RPMI7951 (cell line): ENCODE data around the gene TNFRSF11A. TPM values are rescaled to one million over a fixed set of nuclear protein-coding genes. Genes with fewer than 3 reads are reported as not detected.

ENCODE experiments used
- DNase-seq: peaks from one replicate; pipeline ENCODE4 v3.0.0-alpha.2; 2012; ENCODE audit warnings: low read depth
- total RNA-seq: library from RNA; depleted of rRNA; stranded (reverse); fragments of >200 nt; shearing (Covaris generic); gene quantifications from 2 replicates; pipeline ENCODE4 v1.2.3, GENCODE V29; 2014; rRNA removed

TNFRSF11A gene
- total RNA-seq: 0.10 and 0.36 TPM in 2 replicates

DNA sequence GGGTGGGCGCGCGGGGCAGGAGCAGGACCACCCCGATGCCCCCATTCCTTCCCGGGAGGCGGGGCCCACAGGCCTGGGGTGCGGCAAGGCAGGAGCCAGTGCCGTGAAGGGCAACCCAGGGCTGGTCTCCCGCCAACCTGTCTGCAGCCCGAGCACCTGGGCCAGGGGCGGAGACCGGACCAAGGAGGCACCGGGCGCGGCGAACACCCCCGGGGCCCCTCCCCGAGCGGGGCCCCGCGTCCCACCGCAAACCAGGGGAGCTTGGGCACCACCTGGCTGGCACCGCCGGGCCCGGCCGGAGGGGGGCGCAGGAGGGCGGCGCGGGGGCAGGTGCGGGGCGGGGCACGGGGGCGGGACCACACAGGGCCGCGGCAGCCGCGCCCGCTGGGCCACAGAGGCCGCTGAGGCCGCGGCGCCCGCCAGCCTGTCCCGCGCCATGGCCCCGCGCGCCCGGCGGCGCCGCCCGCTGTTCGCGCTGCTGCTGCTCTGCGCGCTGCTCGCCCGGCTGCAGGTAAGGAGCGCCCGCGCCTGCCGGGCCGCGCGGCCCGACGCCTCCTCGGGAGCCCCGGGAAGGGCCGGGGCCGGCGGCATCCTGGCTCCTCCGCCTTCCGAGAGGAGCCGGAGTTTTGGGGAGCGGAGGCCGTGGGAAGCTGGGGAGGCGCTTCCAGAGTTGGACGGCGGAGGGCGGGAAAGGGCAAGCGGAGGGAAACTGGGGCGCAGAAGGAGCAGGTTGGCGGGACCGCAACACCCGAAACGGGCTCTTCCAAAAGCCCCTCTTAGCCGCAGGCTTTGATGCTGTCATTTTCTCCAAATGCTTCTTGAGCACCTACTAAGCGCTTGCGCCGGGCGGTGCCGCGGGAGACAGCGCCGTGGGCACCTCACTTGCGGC, at the start of gene TNFRSF11A:
TSS of gene TNFRSF11A (plus strand) at position 394 of the 889 bp plus-strand sequence. CDS start at position 437, 43 bp downstream.
- DNase-seq: no peak

DNA sequence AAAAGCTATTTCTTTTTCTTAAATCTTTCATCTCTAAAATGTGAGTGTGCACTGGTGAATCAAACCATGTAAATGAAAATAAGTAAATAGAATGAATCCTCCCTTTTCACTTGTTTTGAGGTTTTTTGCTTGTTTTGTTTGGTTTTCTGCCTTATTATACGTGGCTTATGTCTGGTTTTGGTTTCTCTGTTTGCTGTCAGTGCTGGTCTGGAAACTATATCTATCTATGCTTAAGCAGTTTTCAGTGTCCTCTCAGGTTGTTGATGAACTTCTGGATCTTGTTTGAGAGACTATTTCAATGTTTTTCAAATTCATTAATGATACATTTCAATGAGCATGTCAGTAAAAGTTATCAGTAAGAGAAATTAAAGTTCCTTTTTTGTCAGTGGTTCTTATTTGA, 48.1 kb upstream of the TNFRSF11A start:
- DNase-seq: no peak

GRCh38 chr18:62279561-62279960, 45.5 kb upstream of the TNFRSF11A start:
- no peak for DNase-seq

GRCh38 chr18:62280058-62280457, 45.1 kb upstream of the TNFRSF11A start:
- no peak for DNase-seq

DNA sequence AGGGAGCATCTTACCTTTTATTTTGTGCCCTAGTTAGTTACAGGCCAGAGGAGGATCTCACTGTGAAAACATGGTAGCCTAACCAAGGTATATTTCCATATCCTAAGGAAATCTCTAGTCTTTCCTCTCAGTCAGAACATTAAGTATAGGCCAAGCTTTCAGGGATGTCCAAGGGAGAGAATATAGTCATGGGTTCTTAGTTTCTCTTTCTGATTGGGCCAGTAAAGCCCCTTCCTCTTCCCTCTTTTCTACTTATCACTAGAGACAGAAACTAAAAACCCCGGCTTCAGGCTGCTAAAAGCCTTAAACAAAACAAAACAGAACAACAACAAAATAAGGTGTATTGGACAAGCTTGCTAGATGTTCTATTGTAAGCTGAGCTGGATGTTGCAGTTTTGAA, 44.3 kb upstream of the TNFRSF11A start:
- no peak for DNase-seq

DNA sequence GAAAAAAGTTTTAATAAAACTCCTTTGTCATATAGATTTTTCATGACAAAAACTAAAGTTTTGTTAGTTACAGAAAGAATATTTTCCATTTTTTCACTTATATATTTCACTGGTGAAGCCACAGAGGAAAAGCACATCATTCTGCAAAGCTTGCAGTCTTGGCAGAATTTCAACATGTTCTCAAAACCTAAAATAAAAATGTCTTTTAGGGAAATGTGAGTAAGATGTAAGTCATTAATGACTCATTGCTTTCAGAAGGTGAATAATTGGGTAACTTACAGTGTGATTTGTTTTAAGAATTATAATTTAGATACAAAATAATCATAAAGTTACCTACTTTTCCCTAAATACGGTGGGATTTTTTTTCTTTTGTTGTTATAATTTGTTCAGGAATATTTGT, 43.4 kb upstream of the TNFRSF11A start:
- peak; percentile 69 for DNase-seq

GRCh38 chr18:62282188-62282629, 42.9 kb upstream of the TNFRSF11A start:
- DNase-seq: peak; percentile 51

- DNase-seq: no peak
These were observed 40.5 kb upstream of the TNFRSF11A start for GRCh38 chr18:62284637-62285036.

- no peak for DNase-seq
These were observed 39.8 kb upstream of the TNFRSF11A start for GRCh38 chr18:62285281-62285680.

DNA sequence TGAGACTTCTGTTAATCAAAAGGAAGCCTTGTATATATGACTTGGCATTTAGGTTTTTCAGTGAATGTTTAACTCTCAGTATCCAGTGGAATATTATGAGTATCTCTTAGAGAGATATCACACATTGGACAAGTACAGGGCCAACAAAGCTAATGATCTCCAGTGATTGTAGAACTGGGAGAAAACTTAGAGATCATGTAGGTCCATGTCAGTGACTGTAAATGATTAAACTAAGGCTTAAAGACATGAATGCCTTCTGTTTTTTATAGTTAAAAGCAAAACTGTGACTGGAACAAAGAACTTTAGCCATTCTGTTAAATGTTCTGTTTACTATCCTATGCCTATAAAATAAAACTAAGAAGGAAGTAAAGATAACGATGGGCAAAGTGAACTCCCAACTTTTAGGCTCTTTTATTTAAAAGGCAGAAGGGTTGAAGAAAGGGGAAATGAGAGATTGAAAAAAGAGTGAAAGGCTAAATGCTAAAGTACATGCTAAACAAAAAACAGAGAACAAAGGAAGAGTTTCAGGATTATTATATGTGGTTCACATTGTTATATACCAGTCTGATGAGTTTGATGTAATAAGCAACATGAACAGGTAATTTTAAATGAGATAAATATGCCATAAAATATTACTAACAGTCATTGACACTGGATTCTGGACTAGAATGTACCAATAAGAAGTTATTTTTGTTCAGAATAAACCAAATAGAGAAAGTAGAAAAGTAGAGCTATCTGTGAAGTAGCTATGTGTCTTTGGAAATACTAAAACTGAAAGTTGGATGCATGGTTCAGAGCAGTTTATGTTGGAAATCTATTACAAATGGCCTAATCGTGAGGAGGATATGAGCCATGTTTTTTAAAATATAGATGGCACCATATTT, 37.1 kb upstream of the TNFRSF11A start:
- DNase-seq: no peak

DNA sequence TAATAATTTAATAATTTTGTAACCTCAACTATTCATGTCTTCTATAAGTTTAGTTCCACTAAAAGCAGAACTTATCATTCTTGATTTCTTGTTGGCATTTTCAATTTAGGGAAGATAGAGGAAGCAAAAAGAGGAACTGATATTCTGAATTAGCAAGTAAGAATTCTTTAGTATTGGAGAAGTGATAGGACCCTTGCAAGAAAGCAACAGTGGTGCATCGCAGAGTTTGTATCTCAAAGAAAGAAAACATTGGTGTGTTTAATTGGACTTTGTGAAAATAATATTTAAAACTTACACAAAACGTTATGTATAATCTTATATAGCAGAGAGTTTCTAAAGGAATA, 36.5 kb upstream of the TNFRSF11A start:
- DNase-seq: no peak

- DNase-seq: no peak
These were observed 36.1 kb upstream of the TNFRSF11A start for GRCh38 chr18:62289047-62289446.

GRCh38 chr18:62294073-62294472, 31.0 kb upstream of the TNFRSF11A start:
- no peak for DNase-seq

- no peak for DNase-seq
These were observed 24.6 kb upstream of the TNFRSF11A start for GRCh38 chr18:62300359-62300963.

DNA sequence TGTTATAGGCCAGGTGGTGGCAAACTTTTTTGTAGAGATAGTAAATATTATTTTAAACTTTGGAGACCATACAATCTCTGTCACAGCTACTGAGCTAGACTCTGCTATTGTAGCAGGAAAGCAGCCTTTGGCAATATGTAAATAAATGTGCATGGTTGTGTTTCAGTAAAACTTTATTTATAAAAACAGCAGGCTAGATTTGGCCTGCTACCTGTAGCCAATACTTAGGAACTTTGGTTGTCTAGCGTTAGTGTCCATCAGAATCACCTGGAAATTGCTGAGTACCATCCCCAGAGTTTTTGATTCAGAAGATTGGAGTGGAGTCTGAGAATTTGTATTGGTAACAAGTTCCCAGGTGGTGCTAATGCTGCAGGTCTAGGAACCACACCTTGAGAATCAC, 23.8 kb upstream of the TNFRSF11A start:
- no peak for DNase-seq

DNA sequence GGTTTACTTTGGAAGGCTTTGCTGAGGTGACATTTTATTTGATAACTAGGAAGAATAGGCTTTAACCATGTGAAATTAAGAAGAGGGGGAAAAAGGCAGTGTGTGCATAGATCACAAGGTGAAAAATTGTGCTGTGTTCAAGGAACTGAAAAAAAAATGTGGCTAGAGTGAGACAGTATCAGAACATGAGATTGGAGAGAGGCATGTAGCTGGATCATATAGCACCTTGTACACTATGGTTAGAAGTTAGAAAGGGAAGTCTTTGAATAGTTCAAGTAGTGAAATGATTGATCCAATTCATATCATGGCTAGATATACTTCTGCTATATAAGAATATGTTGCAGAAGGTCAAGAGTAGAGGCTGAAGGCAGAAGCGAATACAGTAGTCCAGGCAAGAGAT, 12.3 kb upstream of the TNFRSF11A start:
- no peak for DNase-seq

DNA sequence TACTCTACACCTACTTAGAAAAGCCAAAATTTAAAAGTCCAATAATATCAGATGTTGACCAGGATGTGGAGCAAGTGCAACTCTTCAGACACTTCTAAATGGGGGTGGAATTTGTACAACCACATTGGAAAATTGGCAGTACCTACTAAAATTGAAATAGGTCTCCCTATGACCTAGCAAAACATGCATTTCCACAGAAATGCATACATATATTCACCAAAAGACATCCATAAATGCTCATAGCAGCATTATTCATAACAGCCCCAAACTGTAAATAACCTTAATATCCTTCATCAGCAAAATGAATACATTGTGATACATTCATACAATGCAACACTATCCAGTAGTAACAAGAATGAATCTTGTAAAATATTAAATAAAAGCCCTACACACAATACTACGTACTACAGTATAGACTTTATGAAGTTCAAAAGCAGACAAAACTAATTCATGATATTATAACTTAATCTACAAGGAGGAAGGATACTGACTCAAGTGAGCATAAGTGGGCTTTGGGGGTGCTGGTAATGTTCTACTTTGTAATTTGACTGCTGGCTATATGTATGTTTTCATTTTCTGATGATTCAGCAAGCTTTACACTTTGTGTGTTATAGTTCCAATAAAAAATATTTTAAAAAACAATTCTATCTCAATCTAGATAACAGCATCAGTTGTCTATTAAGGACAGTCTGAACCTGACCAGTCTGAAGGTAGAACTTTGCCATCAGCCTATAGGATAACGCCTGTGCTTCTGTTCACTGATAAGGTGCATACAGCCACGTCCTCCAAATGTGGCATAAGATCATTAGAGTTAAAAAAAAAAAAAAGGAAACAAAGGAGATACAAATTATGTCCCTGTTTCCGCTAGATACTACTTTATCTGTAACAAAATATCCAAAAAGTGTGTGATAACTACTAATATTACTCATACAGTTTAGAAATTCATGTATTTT, 6.6 kb upstream of the TNFRSF11A start:
- DNase-seq: no peak

DNA sequence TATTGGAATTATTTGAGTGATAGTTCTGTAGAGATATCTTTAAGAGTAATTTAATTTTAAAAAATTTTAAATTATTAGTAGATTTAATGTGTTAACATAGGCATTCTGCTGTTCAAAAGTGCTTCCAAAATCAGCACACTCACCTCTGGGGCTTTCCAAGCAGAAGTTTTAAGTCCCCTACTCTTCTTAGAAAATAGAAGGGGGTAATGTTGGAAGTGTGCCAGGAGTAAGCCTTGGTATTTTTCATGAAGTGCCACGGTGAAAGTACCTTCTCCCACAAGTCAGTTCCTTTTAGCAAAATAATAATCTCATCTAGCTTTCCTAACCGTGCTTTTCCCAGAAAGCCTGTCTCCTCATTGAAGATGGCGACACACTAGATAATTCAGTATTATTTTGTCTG, 3.9 kb upstream of the TNFRSF11A start:
- DNase-seq: no peak

DNA sequence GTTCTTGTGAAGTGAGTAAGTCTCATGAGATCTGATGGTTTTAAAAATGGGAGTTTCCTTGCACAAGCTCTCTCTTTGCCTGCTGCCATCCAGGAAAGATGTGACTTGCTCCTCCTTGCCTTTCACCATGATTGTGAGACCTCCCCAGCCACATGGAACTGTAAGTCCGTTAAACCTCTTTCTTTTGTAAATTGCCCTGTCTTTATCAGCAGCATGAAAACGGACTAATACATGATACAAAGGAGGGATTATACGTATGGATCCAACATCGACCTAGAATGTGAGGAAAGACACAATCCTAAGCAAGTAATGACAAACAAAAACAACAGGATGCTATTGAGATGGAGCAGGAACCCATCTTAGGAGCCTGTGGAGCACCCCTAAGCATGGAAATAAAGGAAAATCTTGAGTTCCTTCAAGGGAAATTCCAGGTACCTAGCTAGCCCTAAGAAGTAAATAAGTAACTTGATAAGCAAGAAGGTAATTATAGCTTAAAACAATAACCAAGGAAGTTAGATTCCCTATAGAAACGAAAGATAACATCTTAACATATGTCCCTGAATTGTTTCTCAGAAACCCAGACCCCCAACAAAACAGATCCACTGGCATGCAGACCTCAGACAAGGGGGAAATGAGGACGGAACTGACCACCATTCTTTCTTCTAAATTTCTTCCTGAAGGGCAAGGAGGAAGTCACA, 1.5 kb upstream of the TNFRSF11A start:
- DNase-seq: no peak

DNA sequence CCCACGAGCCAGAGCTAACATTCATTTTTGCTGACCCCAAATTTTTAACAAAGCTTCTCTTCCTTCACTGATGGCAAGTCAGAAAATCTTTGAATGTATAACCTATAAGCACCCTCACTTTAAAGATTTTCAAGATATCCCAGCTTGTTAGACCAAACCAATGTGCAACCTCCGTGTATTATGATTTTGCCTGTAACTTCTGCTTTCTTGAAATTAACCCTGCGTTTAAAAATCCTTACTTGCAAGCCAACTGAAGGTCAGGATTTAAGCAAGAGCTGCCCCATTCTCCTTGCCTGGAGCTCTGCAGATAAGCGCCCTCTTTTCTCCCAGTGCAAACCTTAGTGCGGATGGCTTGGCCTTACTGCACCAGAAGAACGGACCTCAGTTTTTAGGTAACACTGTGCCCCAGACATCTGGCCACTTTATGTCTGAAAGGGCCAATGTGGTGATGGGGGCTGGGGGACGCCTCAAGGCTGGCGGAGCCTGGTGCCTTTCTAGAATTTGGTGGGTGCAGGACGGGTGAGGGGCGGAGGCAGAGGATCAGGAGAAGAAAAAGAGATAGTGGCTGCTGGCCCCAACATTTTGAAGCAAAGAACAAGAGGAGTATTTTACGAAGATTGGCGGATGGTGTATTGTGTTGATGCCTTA, 805 bp upstream of the TNFRSF11A start:
- DNase-seq: no peak
